GM18517 (cell line): ENCODE measurements around the gene ASPSCR1.

ENCODE experiments used
- ATAC-seq: cut with Tn5 transposase; IDR thresholded peaks from one replicate; pipeline ENCODE4 v1.9.1; 2021; ENCODE audit warnings: mild to moderate bottlenecking, moderate library complexity; ENCODE audit not compliant: unreplicated experiment

Gene ASPSCR1

GRCh38 chr17:82062984-82063368 lies 85.5 kb downstream of the ASPSCR1 start:
- ATAC-seq: no peak

GRCh38 chr17:82063424-82064415 lies 86.3 kb downstream of the ASPSCR1 start:
- no peak for ATAC-seq

GRCh38 chr17:82064433-82065192 lies 87.2 kb downstream of the ASPSCR1 start:
- no peak for ATAC-seq

GRCh38 chr17:82065193-82065637 lies 87.8 kb downstream of the ASPSCR1 start:
- ATAC-seq: no peak

GRCh38 chr17:82065638-82066303 lies 88.3 kb downstream of the ASPSCR1 start, which contains the start of gene DUS1L:
TSS of gene DUS1L (minus strand) at chr17:82065804. CDS start at chr17:82065059, 745 bp downstream.
- no peak for ATAC-seq
